Activated effector memory CD4-positive, alpha-beta T cell treated with anti-CD3 and anti-CD28 coated beads, Interleukin-2, amount 50 U/mL, for 16 hours (primary cell): ENCODE measurements around the gene DALRD3.

Source experiments
- DNase-seq: peaks from one replicate; pipeline ENCODE4 v3.0.0-alpha.2; 2020

Gene DALRD3

DNA sequence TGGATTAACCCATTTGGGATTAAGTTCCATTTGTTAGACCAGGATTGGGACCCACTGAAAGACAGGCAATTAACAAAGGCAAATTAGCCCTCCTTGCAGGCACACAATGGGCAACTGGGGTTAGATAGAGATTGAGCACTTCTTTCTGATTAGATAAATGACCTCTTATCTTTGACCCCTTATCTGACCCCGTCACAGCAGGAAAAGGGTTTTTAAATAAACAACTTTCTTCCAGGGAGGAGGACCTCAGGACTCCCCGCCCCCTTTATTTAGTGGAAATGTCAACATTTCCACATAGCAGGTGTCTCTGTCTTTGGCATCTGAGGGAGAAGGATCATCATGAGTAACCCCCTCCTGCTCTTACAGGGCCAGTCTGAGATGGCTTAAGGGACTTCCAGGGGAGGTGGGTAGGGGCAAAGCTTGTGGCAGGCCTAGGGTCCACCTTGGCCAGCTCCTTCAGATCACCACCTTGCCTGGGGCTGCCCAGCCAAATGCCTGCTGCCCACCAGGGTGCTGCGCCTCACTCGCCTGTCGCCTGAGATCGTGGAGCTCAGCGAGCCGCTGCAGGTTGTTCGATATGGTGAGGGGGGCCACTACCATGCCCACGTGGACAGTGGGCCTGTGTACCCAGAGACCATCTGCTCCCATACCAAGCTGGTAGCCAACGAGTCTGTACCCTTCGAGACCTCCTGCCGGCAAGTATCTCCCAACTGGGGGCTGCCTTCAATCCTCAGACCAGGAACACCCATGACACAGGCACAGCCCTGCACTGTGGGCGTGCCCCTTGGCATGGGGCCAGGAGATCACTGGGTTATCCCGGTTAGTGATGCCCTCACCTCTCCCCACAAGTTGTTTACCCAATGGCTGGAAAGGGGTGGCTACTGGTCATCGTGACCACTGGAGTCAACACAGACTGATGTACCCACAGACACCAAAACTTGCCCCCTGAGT, 13.8 kb downstream of the DALRD3 start:
- DNase-seq = no peak

DNA sequence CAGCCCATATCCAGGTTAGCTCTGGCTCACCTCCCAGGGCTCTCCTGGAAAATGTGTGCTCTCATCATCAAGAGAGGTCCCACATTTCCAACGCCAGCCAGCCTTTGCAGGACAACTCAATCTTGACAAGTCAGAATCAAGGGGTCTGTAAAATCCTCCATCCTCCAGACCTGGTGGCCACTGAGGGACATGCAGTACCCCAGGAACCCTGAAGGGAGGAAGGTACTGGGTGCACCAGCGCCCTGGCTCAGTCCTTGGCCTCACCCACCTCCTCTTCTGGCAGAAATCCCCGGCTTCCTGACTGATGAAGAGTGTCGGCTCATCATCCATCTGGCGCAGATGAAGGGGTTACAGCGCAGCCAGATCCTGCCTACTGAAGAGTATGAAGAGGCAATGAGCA, 17.2 kb downstream of the DALRD3 start:
- DNase-seq = no peak

DNA sequence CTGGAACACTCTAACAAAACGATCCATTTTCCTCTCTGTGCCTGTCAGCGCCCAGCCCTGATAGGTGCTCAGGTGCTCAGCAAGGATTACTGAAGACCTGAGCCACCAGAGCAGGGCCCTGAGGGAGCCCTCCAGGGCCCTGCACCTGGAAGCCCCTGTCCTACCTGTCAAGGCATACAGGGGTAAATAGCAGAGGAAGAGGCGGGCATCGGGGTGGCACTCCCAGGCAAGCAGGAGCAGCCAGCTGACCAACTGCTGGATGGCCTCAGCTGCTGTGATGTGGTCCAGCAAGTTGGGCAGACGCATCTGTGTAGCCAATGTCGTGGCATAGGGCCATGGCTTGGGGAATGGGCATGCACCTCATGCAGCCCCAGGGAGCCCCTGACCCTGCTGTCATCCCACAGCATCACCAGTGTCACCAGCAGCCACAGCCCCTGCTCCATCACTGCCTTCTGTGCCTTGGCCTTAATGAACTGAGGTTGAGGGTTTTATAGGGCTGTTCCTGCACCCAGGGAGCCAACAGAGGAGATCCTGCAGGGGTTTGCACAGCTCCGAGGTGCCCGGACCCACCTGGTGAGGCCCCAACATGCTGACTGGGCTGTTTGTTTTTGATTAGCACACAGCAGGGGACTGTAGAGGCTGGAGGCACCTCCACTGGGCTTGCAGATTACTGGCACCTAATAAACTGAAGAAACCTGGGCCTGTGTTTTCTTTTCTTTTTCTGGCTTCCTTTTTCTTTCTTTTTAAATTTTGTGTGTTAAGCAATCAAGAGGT, 19.1 kb downstream of the DALRD3 start:
- DNase-seq = no peak

DNA sequence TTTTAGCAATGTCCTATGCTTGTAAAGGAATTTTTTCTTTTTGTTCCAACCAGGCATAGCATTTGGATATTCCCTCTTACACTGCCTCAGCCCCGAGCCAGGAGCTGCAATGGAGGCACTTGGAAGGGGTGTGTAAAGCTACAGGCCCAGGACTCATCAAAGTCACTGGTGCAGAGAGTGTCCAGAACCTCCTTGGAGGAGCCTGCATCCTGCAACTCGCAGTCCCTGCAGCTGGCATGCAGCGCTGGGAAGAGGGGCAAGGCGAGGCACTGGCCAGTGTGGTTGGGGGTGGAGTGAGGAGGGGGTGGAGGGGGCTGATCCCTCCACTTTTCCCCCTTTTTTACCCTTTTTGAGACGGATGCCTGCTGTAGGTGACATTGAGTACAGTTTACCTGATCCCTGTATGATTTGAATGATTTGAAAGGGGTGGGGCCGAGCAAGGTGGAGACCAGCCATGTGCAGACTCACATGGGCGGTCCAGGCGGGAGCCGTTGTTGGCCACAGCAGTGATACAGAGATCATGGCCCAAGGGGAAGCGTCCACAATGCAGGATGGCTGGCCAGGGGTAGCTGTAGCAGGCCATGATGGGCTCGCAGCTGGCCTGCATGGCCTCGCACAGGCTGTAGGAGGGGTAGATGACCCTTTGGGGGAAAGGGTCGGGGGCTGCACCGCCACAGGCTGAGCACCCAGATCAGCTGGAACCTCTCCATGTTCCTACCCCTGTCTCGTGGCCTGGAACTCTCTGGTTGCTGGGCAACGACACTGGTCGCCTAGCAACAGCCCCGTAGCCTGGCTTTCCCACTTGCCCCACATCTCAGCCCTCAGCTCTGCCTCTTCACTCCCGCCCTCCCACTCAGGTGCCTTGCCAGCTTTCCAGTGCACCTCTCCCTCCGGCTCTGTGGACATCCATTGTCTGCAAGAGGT, 20.4 kb downstream of the DALRD3 start:
- DNase-seq = no peak

DNA sequence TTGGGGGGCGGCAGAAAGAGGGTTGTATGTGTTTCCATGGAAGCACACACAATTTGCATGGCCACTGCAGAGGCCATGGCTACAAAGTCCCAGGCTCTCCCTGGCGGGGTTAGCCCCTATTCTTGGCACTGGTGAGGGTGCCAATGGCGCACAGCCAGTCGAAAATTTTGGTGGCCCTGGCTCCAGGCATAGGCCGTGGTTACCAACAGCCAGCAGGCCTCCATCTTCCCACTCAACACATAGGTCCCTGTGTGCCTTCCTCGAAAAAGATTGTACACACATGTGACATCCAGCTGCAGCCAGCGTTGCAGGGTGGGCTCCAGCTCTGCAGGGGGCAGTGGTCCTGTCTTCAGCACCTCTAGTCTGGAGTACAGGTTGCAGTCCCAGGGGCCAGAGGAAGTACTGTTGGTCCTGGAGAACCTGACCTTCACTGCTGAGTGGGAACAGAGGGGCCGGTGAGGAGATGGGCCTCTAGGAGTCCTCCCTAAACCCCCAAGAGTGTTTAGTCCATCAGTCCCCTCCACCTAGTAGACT, 21.2 kb downstream of the DALRD3 start:
- no peak for DNase-seq

DNA sequence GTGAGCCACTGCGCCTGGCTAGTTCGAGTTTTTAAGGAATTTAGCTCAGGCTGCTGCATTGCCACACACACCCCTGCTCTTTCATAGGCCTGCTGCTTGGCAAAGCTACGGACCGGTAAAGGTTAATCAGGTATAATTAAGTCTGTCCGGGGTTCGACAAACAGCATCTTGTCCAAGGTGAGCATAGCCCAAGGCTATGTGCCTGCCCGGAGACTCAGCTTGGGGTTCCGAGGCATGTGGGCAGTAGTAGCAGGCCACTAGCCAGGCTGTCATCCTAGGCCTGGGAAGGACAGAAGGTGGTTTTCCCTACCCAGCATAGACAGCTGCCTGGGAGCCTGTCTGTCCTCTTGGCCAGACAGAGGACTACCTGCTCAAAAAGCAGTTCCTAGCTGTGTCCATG, 21.7 kb downstream of the DALRD3 start:
- DNase-seq = no peak

DNA sequence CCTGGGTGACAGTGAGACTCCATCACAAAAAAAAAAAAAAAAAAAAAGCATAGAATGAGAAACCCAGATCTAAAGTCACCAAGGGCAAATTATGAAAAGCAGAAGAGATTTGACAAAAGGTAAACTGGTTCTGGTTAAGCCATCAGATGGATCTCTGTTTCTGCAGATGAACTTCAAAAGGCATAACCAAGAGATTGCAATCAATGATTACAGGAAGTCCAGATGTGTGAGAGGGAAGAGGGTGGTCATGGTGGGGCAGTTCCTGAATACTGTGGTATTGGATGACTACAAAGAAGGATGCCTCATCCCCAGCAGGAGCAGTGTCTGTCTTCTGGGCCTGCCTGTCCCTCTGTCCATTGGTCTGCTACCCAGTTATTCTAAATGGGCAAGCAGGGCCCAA, 24.5 kb downstream of the DALRD3 start:
- DNase-seq = no peak

DNA sequence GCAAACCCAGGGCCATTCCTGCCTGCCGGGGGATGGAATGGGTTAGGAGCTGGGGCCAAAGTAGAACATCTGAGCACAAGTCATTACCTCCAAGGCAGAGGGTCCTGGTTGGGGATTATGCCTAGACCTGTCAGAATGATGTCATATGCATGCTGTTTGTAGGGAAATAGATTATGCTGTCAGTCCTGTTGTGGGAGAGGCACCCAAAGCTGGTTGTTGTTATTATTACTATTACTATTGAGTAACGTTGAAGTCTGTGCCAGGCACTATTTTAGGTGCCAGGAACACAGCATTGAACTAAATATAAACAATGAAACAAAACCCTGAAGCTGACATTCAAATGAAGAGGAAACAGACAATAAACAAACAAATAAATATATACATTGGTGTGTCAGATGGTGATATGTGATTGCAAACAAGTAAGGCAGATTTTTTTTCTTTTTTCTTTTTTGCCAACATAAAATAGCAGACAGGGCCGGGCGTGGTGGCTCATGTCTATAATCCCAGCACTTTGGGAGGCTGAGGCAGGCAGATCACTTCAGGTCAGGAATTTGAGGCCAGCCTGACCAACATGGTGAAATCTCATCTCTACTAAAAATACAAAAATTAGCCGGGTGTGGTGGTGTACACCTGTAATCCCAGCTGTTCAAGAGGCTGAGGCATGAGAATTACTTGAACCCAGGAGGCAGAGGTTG, 26.4 kb downstream of the DALRD3 start:
- DNase-seq = no peak

DNA sequence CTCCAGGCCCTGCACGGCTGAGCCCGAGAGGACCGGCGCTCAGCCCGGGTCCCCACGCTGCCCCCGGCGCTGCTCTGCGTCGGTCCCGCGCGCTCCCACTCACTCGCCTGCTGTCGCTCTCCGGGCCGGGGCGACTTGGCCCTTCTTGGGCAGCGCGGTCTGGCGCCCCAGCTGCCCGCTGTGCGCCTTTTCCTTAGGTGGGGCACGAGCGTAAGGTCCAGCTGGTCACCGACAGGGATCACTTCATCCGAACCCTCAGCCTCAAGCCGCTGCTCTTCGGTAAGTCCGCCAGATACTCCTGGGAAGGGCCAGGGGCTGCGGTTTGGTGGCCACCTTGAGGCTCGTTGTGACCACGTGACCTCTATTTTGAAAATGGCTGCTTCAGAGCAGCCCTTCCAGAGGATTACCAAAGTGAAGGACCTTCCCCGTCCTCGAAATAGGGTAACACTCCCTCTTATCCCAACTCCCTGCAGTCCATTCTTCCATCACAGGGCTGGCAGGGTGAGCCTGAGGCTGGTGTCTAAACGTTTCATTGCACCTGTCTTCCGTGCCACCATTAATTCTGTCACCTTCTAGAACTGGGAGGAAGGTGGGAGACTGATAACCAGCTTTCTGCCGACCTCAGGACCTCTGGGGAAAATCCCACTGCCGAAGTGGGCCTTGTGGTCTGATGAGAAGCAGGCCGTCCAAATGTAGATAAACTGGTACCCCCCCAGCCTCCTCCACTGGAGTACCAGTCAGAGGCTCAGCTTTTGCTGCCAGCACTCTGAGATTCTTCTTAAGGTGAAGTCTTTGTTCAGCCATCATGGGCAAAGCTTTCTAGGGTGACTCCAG, 27.5 kb downstream of the DALRD3 start:
- DNase-seq = peak; percentile 76

DNA sequence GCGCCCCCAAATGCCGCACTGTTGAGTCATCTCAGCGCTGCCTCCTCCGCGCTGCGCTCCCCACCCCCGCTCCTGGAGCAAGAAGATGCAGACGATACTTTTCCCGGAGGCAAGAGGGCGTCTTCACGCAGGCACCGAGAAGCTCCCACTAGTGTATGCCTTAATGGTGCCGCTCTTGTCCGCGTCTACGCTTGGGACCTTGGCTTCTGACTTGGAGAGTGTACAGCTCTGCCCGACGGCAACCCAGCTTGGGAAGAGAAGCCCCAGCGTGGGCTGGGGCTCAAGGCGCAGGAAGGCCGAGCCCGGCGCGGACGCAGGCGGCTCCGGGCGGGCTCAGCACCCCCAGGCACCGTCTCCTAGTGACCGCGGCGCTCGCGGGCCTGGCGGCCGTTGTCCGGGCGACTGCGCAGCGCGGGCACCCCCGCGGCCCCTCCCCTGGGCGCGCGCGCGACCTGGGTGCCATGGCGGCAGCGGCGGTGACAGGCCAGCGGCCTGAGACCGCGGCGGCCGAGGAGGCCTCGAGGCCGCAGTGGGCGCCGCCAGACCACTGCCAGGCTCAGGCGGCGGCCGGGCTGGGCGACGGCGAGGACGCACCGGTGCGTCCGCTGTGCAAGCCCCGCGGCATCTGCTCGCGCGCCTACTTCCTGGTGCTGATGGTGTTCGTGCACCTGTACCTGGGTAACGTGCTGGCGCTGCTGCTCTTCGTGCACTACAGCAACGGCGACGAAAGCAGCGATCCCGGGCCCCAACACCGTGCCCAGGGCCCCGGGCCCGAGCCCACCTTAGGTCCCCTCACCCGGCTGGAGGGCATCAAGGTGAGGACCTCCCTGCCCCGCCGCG, 28.4 kb downstream of the DALRD3 start, which contains the start of gene P4HTM:
Gene P4HTM (plus strand): TSS at position 446 of the 840 bp plus-strand sequence. CDS start 16 bp downstream, at position 462.
- DNase-seq = peak; percentile 92

DNA sequence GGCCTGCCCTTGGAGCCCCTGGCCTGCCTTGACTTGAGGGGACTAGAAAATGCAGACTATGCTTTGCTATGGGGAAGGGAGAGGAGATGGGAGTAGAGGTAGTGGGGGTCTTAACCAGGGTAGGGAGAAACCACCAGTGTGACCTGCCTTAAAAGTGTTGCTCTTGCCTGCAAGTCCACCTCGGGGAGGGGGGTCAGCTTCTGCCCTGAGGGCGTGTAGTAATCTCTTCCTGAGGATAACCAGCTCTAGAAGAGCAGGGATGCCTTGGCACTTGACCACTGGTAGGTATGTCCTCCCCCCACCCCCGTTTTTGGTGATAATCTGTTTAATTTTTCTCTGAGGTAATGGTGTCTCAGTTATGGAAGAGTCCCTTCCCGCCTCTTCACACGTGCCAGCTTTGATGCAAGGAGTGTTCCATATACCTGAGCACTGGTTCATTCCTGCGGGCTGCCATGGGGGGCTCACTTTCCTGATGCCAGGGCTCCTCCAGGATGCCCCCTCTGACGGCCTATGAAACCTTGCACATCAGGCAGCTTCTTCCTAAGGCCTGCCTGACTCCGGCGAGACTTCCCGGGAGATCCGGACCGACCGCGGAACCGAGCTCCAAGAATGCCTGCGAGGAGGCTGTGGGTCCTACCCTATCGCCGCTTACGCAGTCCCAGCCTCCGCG, 29.1 kb downstream of the DALRD3 start:
- no peak for DNase-seq

DNA sequence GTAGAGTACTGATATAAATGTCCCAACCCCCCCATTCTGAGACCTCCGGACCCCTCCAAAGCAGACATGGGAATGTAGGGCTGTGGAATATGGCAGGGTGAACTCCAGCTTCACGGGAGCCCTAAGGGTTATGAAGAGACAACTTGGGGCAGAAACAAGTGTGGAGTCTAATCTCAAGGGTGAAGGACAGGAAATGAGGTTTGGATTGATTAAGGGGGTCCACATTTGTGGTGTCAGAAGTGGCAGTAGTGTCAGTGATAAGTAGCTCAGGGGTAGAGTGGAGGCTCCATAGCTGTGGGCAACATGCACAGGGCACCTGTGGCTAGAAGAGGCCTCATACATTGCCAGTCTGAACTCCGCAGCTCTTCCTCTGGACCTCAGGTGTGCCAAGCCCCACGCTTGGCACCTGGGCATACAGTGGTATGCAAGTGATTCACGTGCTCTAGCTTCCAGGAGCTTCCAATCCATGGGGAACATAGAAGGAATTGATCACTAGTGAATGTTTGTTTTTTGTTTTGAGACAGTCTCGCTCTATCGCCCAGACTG, 32.5 kb downstream of the DALRD3 start:
- no peak for DNase-seq

DNA sequence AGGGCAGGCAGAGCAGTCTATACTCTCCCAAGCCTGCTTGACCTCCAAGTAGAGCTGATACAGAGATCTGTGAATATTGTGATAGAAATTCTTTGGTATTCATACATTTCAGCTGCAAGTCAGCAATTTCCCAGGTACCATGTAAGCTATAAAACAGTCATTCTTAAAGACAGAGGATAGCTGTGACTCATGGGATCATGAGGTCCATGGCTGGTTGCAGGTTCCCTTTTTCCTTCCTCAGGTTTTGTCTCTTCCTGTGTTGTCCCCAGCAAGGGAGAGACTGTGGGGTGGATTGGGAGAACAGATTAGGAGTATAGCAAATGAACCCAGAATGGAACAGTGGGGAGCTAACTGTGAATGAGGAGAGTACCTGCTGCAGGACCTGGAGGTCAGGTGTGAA, 33.7 kb downstream of the DALRD3 start:
- DNase-seq = no peak

DNA sequence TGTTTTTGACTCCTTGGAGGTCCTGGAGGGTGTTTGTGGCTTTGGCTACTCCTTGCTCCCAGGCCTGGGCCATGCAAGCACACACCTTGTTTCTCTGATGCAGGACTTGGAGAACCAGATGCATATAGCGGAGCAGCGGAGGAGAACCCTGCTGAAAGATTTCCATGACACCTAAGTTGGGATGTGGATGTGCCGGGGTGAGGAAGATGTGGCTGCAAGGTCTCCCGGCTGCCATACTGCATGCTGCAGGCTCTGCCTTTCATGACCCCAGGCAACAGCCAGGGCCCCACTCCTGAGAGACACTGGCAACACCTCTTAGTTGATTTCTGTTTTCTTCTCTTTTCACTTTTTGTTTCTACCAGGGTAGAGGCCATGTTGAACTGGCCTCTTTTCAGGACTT, 35.3 kb downstream of the DALRD3 start:
- DNase-seq = no peak

DNA sequence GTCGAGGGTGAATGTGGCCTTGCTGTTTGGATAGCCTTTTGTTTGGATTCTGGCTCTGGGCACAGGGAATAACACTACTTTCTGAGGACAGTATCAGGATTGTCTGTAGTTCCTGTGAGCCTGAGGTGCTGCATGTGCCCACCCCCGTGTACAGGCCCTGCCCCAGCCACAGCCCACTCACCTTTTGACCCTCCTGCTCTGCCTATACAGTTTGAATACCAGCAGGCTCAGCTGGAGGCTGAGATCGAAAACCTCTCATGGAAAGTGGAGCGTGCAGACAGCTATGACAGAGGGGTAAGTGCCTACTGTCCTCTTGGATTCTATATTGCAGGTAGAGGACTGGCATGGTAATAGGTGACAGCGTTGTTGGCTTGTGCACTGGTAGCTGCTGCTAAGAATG, 35.7 kb downstream of the DALRD3 start:
- DNase-seq = no peak

DNA sequence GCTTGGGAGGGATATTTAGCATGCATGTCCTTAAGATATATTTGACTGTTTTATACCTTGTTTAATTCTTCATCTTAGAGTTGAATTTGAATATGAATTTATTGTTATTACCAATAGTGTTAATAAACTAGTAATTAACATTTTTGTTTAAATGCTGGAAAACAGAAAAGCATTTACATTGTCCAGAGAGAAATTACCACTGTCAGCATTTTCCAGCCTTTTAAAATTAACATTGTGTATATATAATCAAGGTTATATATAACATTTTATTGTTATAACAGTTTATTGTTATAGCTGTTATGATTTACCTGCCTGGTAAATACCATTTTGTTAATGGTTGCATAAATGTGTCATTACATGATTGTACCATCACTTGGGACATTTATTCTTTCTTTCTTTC, 36.4 kb downstream of the DALRD3 start:
- DNase-seq = no peak

DNA sequence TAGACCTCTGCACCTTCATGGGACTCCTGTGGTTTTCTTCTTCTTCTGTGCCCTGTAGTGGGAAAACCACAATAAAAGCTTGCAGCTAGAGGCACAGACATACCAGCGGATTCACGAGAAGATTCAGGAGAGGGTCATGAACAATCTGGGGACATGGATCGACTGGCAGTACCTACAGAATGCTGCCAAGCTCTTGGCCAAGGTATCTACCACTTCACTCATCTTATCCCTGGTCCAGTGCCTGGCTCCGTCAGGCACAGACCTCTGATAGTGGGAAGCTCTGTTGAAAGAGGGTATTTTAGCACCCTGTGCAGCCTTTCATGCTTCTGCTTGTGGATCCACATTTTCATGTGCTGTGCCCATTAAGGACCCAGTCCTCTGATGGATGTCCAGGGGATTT, 38.1 kb downstream of the DALRD3 start:
- no peak for DNase-seq

DNA sequence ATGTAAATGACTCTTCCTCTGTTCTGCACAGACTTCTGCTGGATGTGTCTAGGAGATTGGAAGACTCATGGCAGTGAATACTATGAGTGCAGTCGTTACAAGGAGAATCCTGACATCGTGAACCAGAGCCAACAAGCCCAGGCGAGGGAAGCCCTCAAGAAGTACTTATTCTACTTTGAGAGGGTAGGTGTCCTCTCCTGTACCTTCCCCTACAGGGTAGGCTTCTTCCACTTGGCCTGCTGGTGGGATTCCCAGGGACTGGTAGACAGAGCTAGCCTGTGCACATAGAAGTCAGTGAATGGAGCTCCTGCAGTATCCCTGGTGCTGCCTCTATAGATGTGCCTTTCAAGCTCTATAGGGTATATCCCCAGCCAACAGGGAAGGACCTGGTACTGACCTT, 38.9 kb downstream of the DALRD3 start:
- DNase-seq = no peak
